SW480 (cell line): ENCODE data around the gene SEC23A.

Source experiments
- DNase-seq: peaks from one replicate; pipeline ENCODE4 v3.0.0-alpha.2; 2016; ENCODE audit warnings: low spot score

SEC23A gene

GRCh38 chr14:38989922-38990546, 113.0 kb downstream of the SEC23A start:
- DNase-seq = no peak

DNA sequence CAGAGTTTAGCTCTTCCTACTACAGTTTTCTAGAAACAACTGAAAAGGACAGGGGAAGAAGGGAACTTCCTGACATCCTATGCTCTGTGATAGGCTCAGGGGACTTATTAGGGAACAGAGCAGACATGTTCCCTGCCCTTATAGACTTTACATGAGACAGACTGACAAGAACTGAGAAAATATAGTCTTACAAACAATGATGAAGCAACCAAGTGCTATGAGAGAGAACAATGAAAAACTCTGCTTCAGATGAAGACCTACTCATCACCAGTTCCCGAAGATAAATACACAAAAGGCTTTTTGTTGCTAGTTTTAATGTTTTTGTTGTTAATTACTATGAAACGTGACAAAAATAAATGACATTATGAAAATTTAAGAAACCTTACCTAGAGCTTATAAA, 115.3 kb downstream of the SEC23A start:
- no peak for DNase-seq

DNA sequence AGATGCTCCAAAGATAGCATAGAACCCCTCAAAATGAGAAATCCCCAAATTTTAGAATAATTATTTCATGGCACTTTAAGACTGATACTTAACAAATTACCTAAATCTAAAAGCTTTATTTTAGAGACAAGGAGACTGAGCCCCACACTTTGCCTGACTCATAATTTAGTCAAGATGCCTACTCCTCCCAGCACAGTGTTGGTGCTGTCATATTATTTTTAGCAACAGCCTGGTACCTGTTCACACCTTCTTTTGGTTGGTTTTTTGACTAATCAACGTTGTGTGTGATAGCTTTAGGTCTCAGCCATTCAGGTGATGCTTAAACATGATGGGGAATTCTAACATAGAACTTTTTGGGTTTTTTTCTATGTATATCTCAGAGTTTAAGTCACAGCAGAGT, 120.2 kb downstream of the SEC23A start:
- no peak for DNase-seq

- DNase-seq = no peak
Observed at GRCh38 chr14:38982278-38982677, 120.8 kb downstream of the SEC23A start.
